CD4-positive, alpha-beta T cell treated with Interferon alpha-2 for 1 hour (primary cell): Measurements from ENCODE around the gene FAM72D.
"Not testable (repeated sequence)": the region's sequence is repeated elsewhere in the genome, so short reads cannot be mapped to it uniquely, and the experiment has no call there.

ENCODE experiments used
- DNase-seq, 2 donors: peaks; one replicate each; pipeline ENCODE4 v3.0.0-alpha.2; 2020 to 2022

FAM72D gene

GRCh38 chr1:145093517-145094149 lies 2.1 kb upstream of the FAM72D start:
- DNase-seq = peak; percentile 9 to 31

GRCh38 chr1:145094655-145095211 lies 1.0 kb upstream of the FAM72D start:
- not testable (repeated sequence) for DNase-seq

- DNase-seq = not testable (repeated sequence)
Measured at GRCh38 chr1:145101725-145102124, 6.0 kb downstream of the FAM72D start.

- not testable (repeated sequence) for DNase-seq
Measured at GRCh38 chr1:145103294-145103693, 7.5 kb downstream of the FAM72D start.

GRCh38 chr1:145111674-145112073 lies 15.9 kb downstream of the FAM72D start:
- not testable (repeated sequence) for DNase-seq

- not testable (repeated sequence) for DNase-seq
Measured at GRCh38 chr1:145112703-145113102, 16.9 kb downstream of the FAM72D start.

GRCh38 chr1:145114560-145115057 lies 18.8 kb downstream of the FAM72D start:
- not testable (repeated sequence) for DNase-seq

GRCh38 chr1:145115587-145116493 lies 20.1 kb downstream of the FAM72D start:
- not testable (repeated sequence) for DNase-seq

- not testable (repeated sequence) for DNase-seq
Measured at GRCh38 chr1:145119842-145120241, 24.1 kb downstream of the FAM72D start.

- not testable (repeated sequence) for DNase-seq
Measured at GRCh38 chr1:145122344-145123061, 26.7 kb downstream of the FAM72D start.

- DNase-seq = not testable (repeated sequence)
Measured at GRCh38 chr1:145123062-145123395, 27.3 kb downstream of the FAM72D start.

GRCh38 chr1:145123992-145124641 lies 28.3 kb downstream of the FAM72D start:
- not testable (repeated sequence) for DNase-seq

- not testable (repeated sequence) for DNase-seq
Measured at GRCh38 chr1:145125112-145125511, 29.3 kb downstream of the FAM72D start.

- DNase-seq = not testable (repeated sequence)
Measured at GRCh38 chr1:145127144-145127543, 31.4 kb downstream of the FAM72D start.

- peak in 1 of 2 donors; percentile 5 for DNase-seq
Measured at GRCh38 chr1:145128697-145129469, 33.1 kb downstream of the FAM72D start.

GRCh38 chr1:145134476-145134875 lies 38.7 kb downstream of the FAM72D start:
- not testable (repeated sequence) for DNase-seq

GRCh38 chr1:145140549-145140948 lies 44.8 kb downstream of the FAM72D start:
- DNase-seq = not testable (repeated sequence)

GRCh38 chr1:145144264-145144913 lies 48.6 kb downstream of the FAM72D start:
- not testable (repeated sequence) for DNase-seq

- not testable (repeated sequence) for DNase-seq
Measured at GRCh38 chr1:145146308-145146707, 50.5 kb downstream of the FAM72D start.

- DNase-seq = not testable (repeated sequence)
Measured at GRCh38 chr1:145147172-145147571, 51.4 kb downstream of the FAM72D start.

GRCh38 chr1:145155421-145155820 lies 59.6 kb downstream of the FAM72D start:
- not testable (repeated sequence) for DNase-seq
